ENCODE results near the gene MROH8. TPM values are rescaled to one million over a fixed set of nuclear protein-coding genes. Genes with fewer than 3 reads are reported as not detected.
A peak's percentile ranks its signal among the peaks of the same experiment; 100 is the strongest.
"Not testable (repeated sequence)": the region's sequence is repeated elsewhere in the genome, so short reads cannot be mapped to it uniquely, and the experiment has no call there.

The MROH8 gene
- total RNA-seq, 1 experiment from 2014 or later: 0.11 TPM

GRCh38 chr20:37095108-37095598 lies 84.2 kb downstream of the MROH8 start:
- DNase-seq (ENCODE audit: low read depth): peak; percentile 23

GRCh38 chr20:37090407-37090806 lies 88.9 kb downstream of the MROH8 start:
- no peak for DNase-seq (ENCODE audit: low read depth)

GRCh38 chr20:37081717-37082289 lies 97.5 kb downstream of the MROH8 start:
- DNase-seq (ENCODE audit: low read depth): no peak

GRCh38 chr20:37077009-37077408 lies 102.3 kb downstream of the MROH8 start:
- no peak for DNase-seq (ENCODE audit: low read depth)

- no peak for DNase-seq (ENCODE audit: low read depth)
Observed at GRCh38 chr20:37075932-37076685, 103.2 kb downstream of the MROH8 start.

GRCh38 chr20:37072293-37073196 lies 106.8 kb downstream of the MROH8 start:
- DNase-seq (ENCODE audit: low read depth): no peak

- DNase-seq (ENCODE audit: low read depth): peak; percentile 76
Observed at GRCh38 chr20:37071481-37071911, 107.9 kb downstream of the MROH8 start.

- DNase-seq (ENCODE audit: low read depth): not testable (repeated sequence)
Observed at GRCh38 chr20:37069563-37069962, 109.8 kb downstream of the MROH8 start.

- DNase-seq (ENCODE audit: low read depth): no peak
Observed at GRCh38 chr20:37066168-37066567, 113.2 kb downstream of the MROH8 start.

GRCh38 chr20:37055276-37055675 lies 124.1 kb downstream of the MROH8 start:
- DNase-seq (ENCODE audit: low read depth): no peak

GRCh38 chr20:37053230-37053950 lies 126.0 kb downstream of the MROH8 start:
- DNase-seq (ENCODE audit: low read depth): no peak

Other genes starting within 250 kb of the MROH8 start
- 12.7 and 18.3 TPM in 2 replicates for gene SAMHD1, start 227.8 kb downstream of the MROH8 start, total RNA-seq (2014; rRNA removed; shearing (Covaris generic))
- 20.6 and 22.7 TPM in 2 replicates for gene RBL1, start 83.6 kb downstream of the MROH8 start, total RNA-seq (2014; rRNA removed; shearing (Covaris generic))
- 187 and 191 TPM in 2 replicates for gene RPN2, start 218 bp downstream of the MROH8 start, total RNA-seq (2014; rRNA removed; shearing (Covaris generic))
- gene GHRH, start 82.3 kb upstream of the MROH8 start, total RNA-seq (2014; rRNA removed; shearing (Covaris generic)): not detected in 2 replicates
- 11.5 and 14.2 TPM in 2 replicates for gene MANBAL, start 110.1 kb upstream of the MROH8 start, total RNA-seq (2014; rRNA removed; shearing (Covaris generic))
- 7.6 and 9.5 TPM in 2 replicates for gene SRC, start 166.6 kb upstream of the MROH8 start, total RNA-seq (2014; rRNA removed; shearing (Covaris generic))

Data from Daoy (cell line).